Limb (tissue), 2 donors: Measurements from ENCODE around the gene YEATS2.
"Not testable (repeated sequence)": the region's sequence is repeated elsewhere in the genome, so short reads cannot be mapped to it uniquely, and the experiment has no call there.

Experiments used
- DNase-seq, 2 donors: peaks; one replicate each; pipeline ENCODE4 v3.0.0-alpha.2; 2016; ENCODE audit errors: extremely low spot score in 2 of 2

The YEATS2 gene

DNA sequence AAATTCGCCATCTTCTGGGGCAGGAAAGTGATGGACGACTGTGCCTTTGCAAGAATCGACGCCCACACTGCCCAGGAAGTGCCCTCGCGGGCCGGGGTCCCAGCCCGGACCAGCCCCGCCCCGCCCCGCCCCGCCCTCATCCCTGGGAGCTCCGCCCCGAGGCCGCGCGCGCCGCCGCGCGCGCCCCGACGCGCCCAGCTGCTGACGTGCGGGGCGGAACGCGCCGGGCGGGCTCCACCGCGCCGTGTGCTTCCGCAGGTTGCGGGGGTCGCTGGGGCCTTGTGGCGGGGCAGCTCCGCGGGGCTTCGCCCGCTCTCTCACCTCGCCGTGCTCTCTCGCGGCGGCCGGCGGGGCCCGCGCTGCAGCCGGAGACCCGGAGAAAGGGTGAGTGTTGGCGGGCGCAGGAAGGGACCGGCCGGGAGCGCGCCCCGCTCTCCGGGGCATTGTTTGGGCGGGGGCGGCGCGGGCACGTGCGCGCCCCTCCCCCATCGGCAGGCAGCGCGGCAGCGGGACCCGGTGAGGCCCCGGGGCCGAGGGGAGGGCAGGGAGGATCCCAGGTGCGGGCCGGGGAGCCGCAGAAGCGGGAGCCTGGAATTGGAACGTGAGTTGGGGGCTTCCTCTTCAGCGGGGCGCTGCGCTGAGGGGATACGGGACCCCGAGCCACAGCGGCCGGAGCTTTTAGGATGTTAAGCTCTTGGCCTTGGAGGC is at the start of gene YEATS2:
YEATS2 (plus strand) TSS at position 188 of the 708 bp plus-strand sequence. CDS start 17,366 bp downstream, outside the sequence.
- peak; percentile 72 to 90 for DNase-seq

DNA sequence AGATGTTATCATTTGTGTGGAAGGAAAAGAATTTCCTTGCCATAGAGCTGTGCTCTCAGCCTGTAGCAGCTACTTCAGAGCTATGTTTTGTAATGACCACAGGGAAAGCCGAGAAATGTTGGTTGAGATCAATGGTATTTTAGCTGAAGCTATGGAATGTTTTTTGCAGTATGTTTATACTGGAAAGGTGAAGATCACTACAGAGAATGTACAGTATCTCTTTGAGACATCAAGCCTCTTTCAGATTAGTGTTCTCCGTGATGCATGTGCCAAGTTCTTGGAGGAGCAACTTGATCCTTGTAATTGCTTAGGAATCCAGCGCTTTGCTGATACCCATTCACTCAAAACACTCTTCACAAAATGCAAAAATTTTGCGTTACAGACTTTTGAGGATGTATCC is 47.0 kb upstream of the YEATS2 start:
- DNase-seq: no peak

GRCh38 chr3:183653209-183654064 is 44.2 kb upstream of the YEATS2 start:
- DNase-seq: no peak

DNA sequence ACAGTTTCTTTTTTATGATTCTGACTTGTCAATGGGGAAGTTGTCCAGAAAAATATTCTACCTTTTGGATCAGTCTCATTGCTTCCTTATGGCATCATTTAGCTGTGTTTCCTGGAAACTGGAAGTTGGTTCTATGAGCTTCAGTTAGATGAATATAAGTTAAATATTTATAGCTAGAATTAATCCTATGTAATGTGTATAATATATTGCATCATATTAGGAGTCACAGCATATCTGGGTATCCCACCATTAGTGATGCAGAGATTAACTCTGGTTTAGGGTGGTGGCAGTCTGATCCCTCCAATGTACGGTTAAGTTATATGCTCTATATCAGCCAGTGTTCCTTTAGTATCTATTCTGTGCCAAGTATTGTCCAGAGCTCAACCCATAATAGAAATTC is 42.9 kb upstream of the YEATS2 start:
- DNase-seq: no peak

DNA sequence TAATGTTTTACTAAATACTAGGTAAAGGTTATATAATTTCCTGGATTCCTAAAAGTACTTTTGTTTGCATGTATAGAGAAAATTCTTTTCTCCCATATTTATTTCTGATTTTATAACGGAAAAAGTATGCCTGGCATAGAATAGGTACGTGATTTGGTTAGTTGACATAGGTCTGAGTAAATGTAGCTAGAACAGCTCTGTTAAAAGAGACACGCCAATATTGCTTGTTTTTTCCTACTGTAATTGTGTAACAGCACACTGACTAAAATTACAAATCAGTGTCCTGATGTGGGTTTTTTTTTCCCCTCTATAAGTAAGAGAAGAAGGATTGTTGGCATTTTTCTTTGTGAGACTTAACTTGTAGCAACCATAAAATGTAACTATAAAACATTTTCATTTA is 35.5 kb upstream of the YEATS2 start:
- no peak for DNase-seq

- no peak for DNase-seq
These were observed 32.6 kb upstream of the YEATS2 start for GRCh38 chr3:183664913-183665381.

DNA sequence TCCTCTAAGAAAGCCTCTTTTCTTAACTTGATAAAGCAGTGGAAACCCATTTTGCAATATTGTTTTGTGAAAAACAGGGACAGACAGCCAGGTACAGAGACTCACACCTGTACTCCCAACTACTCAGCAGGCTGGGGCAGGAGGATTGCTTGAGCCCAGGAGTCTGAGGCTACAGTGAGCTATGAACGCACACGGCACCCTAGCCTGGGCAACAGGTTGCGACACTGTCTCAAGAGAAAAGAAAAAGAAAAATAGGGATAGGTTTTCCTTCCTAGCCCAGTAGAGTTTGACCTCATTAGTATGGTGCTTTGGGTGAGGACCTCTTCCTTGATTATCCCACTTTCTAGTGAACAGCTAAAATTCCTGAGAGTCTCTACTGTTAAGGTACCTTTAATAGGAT is 17.5 kb upstream of the YEATS2 start:
- no peak for DNase-seq

DNA sequence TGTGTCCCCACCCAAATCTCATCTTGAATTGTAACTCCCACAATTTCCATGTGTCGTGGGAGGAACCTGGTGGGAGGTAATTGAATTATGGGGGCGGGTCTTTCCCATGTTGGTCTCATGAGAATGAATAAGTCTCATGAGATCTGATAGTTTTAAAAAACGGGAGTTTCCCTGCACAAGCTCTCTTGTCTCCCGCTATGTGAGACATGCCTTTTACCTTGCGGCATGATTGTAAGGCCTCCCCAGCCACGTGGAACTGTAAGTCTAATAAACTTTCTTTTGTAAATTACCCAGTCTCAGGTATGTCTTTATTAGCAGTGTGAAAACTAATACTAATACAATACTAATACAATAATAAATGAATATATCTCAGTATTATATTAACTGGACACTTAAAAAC is 9.9 kb upstream of the YEATS2 start:
- no peak for DNase-seq

- no peak for DNase-seq
These were observed 8.7 kb upstream of the YEATS2 start for GRCh38 chr3:183688874-183689273.

DNA sequence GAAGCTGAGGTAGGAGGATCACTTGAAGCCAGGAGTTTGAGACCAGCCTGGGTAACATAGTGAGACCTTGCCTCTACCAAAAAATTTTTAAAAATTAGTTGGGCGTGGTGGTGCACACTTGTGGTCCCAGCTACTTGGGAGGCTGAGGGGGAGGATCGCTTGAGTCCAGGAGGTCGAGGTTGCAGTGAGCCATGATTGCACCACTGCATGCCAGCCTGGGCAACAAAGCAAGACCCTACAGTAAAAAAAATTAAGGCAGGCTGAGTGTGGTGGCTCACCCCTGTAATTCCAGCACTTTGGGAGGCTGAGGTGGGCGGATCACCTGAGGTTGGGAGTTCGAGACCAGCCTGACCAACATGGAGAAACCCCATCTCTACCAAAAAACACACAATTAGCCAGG is 8.0 kb upstream of the YEATS2 start:
- DNase-seq: not testable (repeated sequence)

- no peak for DNase-seq
These were observed 7.1 kb upstream of the YEATS2 start for GRCh38 chr3:183690402-183690995.

- DNase-seq: no peak
These were observed 5.2 kb upstream of the YEATS2 start for GRCh38 chr3:183692436-183692835.

DNA sequence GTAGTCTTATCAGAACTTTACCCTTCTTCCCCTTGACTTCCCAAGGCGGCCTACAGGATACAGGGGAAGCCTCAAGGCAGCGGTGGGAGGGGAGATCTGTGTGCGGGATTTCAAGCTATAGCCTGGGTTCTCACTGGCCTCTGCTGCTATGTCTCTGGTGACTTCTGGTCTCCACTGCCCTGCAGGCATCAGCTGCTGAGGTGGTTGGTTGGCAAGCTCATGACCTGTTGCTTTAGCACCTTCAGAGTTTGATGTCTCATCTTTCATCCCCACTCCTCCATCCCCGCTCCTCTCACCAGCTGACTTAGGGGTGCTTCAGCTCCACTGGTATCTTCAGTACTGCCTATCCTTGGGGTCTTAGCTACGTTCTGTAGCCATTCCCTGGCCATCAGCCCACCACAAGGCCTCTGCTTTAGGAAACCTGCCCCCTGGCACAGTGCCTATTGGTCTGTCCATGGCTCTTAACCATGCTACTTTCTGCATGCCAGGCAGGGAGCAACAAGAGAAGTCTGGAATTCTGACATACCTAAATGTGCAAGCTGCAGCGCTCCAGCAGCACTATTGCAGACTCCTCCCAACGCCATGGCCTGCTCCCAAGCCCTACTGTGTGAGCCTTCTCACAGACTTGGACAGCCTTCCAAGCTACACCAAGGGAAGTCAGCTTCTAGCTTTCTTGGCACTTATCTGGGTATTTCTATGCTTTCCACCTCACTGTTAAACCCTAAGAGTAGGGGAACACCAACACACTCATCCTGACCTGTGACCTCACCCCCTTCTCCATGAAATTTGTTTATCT is 1.8 kb upstream of the YEATS2 start:
- no peak for DNase-seq

GRCh38 chr3:183697123-183697609 is 431 bp upstream of the YEATS2 start:
- peak in 1 of 2 donors; percentile 24 for DNase-seq

GRCh38 chr3:183698318-183698751 is 738 bp downstream of the YEATS2 start:
- no peak for DNase-seq

DNA sequence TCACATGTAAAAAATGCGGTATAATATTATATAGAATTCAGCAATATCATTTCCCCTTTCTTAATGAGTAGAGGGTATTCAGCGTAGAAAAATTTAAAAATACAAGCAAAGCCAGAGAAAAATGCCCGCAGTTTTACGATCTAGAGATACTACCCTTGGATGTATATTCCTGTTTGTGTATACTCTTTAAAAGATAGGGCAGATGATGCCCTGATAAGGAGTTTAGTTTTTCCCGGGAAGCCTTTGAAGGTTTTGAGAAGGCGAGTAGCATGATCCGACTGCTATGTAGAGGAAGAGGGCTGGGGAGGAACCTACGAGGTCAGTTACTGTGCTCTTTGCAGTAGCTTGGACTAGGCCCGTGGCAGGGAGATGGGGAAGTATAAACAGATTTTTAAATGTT is 1.2 kb downstream of the YEATS2 start:
- DNase-seq: peak in 1 of 2 donors; percentile 30

DNA sequence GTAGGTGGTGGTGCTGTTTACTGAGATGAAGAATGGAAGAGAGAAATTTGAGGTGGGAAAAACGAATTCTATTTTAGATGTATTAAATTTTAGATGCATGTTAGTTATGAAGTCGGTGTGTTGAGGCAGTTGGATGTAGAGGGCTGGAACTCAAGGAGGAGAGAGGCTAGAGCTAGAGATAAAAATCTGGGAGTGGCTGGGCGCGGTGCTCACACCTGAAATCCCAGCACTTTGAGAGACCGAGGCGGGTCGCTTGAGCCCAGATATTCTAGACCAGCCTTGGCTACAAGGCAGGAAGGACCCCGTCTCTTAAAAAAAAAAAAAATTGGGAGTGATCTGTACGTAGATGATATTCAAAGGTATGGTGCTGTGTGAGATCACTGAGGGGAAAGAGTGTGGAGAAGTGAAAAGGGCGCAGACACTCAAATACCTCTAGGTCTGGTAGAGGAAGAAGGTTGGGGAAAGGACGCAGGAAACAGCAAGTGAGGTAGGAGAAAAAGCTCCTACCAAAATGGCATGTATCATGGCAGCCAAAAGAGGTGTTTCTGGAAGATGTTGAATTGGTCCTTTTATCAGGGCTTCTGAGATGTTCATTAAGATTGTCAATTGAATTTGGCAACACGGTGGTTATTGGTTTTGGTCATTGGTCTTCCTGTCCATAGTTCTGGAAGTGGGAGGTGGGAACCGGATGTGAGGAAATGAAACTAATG is 1.8 kb downstream of the YEATS2 start:
- DNase-seq: no peak

DNA sequence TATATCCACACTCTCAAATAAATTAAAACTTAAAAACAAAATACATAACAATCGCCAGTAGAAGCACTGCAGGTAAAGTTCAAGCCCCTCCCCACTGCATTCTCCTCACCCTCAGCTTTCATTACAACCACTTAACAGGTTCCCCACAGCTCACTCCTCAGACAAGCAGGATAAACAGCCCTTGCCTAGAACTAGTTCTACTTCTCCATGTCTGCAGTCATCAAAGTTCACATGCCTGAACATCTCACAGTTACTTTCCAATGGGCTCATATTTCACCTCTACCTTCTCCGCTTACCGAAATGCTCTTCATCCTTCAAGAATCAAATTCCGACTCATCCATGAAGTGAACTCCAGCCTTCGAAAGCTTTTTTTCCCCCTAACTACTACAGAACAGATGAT is 4.1 kb downstream of the YEATS2 start:
- DNase-seq: no peak

GRCh38 chr3:183703892-183704291 is 6.3 kb downstream of the YEATS2 start:
- not testable (repeated sequence) for DNase-seq

DNA sequence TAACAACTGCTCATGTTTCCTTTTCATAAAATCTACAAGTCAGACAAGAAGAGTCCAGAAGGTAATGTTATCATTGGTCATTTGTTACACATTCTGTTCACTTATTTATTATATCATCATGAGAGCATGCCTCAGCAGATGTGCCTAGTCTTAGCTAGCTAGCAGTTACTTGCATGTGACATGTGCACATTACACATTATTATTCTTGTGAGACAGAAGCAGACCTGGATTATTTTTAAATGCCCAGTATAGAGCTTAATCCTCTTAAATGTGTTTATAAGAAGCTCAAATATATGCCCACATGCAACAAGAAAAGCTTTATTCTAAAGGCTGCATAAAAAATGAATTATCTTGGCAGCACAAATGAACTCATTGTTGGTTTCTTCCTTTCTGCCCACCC is 12.6 kb downstream of the YEATS2 start:
- DNase-seq: no peak

DNA sequence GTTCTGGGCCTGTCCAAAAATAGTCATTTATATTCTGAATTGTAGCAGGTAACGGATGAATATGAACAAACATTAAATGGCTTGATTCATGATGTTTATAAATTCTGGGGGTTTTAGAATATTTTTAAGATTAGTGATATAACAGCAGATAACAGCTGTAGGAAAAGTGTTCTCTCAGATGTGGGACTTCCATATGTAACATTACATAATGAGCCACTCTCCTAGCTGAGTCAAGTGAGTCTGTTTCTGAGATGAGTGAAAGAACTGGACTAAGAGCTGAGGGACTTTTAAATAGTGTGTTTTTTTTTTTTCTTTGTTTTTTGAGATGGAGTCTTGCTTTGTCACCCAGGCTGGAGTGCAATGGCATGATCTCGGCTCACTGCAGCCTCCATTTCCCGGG is 13.9 kb downstream of the YEATS2 start:
- DNase-seq: no peak
